KMS-11 (cell line): ENCODE data around the gene TMEM131L.

Source experiments
- H2AFZ ChIP-seq: fragments of 200-600 bp; sonication (generic); 2 replicates; pipeline ENCODE4 v1.6.1; 2016; ENCODE audit warnings: antibody characterized with exemption, mixed run types, low read depth
- H3K27ac ChIP-seq: fragments of 200-600 bp; sonication (generic); 2 replicates; pipeline ENCODE4 v1.6.1; 2016; ENCODE audit warnings: mild to moderate bottlenecking, mixed run types
- H3K27me3 ChIP-seq: fragments of 200-600 bp; sonication (generic); 2 replicates; pipeline ENCODE4 v1.6.1; 2017; ENCODE audit warnings: mild to moderate bottlenecking, low read depth, mixed run types, moderate library complexity; ENCODE audit not compliant: insufficient read depth
- H3K36me3 ChIP-seq: fragments of 200-600 bp; sonication (generic); 2 replicates; pipeline ENCODE4 v1.6.1; 2017; ENCODE audit warnings: mild to moderate bottlenecking, mixed run types; ENCODE audit not compliant: insufficient read depth
- H3K4me1 ChIP-seq: fragments of 200-600 bp; sonication (generic); 2 replicates; pipeline ENCODE4 v1.6.1; 2016; ENCODE audit warnings: mild to moderate bottlenecking, low read depth, mixed run types; ENCODE audit not compliant: poor library complexity, severe bottlenecking
- H3K4me2 ChIP-seq: fragments of 200-600 bp; sonication (generic); 2 replicates; pipeline ENCODE4 v1.7.0; 2016; ENCODE audit warnings: mild to moderate bottlenecking, mixed run types
- H3K4me3 ChIP-seq: fragments of 200-600 bp; sonication (generic); IDR thresholded peaks from 2 replicates; pipeline ENCODE4 v1.6.1; 2017; ENCODE audit warnings: low read depth, low read length, mixed read lengths; ENCODE audit not compliant: insufficient read depth
- H3K79me2 ChIP-seq: fragments of 200-600 bp; sonication (generic); 2 replicates; pipeline ENCODE4 v1.6.1; 2016; ENCODE audit warnings: low read depth, mixed run types; ENCODE audit not compliant: insufficient read depth
- H3K9ac ChIP-seq: fragments of 200-600 bp; sonication (generic); 2 replicates; pipeline ENCODE4 v1.6.1; 2016; ENCODE audit warnings: mild to moderate bottlenecking, mixed run types
- H4K20me1 ChIP-seq: fragments of 200-600 bp; sonication (generic); 2 replicates; pipeline ENCODE4 v1.6.1; 2016; ENCODE audit warnings: mild to moderate bottlenecking, mixed run types; ENCODE audit not compliant: insufficient read depth
- CTCF ChIP-seq: fragments of 200-600 bp; sonication (generic); conservative IDR thresholded peaks from 2 replicates; pipeline ENCODE4 v1.6.1; 2017; ENCODE audit warnings: low read depth, mild to moderate bottlenecking, antibody characterized with exemption, low read length, moderate library complexity, mixed read lengths

The TMEM131L gene

GRCh38 chr4:153683763-153684181 is 217.6 kb downstream of the TMEM131L start:
- no peak for TF ChIP-seq CTCF
- no peaks in the 10 kb centered on the region for H3K79me2 ChIP-seq
- H3K36me3 ChIP-seq, result no peaks in the 10 kb centered on the region
- H3K9ac ChIP-seq, result no peak overlapping the region
- H3K27me3 ChIP-seq, result no peaks in the 10 kb centered on the region; the same call in 1 of the 2 replicates
- no peak overlapping the region for H3K4me2 ChIP-seq
- no peaks in the 10 kb centered on the region for H4K20me1 ChIP-seq
- no peak overlapping the region for H3K27ac ChIP-seq
- H3K4me3 ChIP-seq, result no peak overlapping the region
- no peak overlapping the region for H2AFZ ChIP-seq
- no peaks in the 10 kb centered on the region for H3K4me1 ChIP-seq

- Histone ChIP-seq H3K4me2 (no peak within 1 kb of the TSS), H3K27ac (no peak within 1 kb of the TSS), H3K9ac (no peak within 1 kb of the TSS), H3K27me3 (no peaks in the 10 kb centered on the region; the same call in 1 of the 2 replicates), H4K20me1 (no peaks in the 10 kb centered on the region), H3K36me3 (no peaks in the 10 kb centered on the region), H3K79me2 (no peaks in the 10 kb centered on the region), H3K4me1 (no peaks in the 10 kb centered on the region), H2AFZ (no peak within 1 kb of the TSS), H3K4me3 (no peak within 1 kb of the TSS)
- no peak for TF ChIP-seq CTCF
Observed at GRCh38 chr4:153684182-153684970, 218.2 kb downstream of the TMEM131L start, which contains the start of gene TLR2. TLR2 (plus strand) TSS chr4:153684280; CDS start chr4:153702908, 18,628 bp downstream.

GRCh38 chr4:153684971-153685371 is 218.8 kb downstream of the TMEM131L start:
- no peaks in the 10 kb centered on the region for H3K79me2 ChIP-seq
- H3K27me3 ChIP-seq, result no peaks in the 10 kb centered on the region; the same call in 1 of the 2 replicates
- no peaks in the 10 kb centered on the region for H4K20me1 ChIP-seq
- no peak overlapping the region for H3K4me2 ChIP-seq
- H2AFZ ChIP-seq, result no peak overlapping the region
- no peaks in the 10 kb centered on the region for H3K4me1 ChIP-seq
- no peaks in the 10 kb centered on the region for H3K36me3 ChIP-seq
- TF ChIP-seq CTCF, result no peak
- H3K9ac ChIP-seq, result no peak overlapping the region
- no peak overlapping the region for H3K4me3 ChIP-seq
- H3K27ac ChIP-seq, result no peak overlapping the region
